Fibroblast of lung (primary cell): Measurements from ENCODE around the gene CIITA.

Source experiments
- CTCF ChIP-seq, 2 donors: IDR thresholded peaks in 1 of 2; conservative IDR thresholded peaks in 1 of 2; 1 replicate in 1 of 2; 2 replicates in 1 of 2; pipeline ENCODE4 v1.5.1; 2011 to 2012; ENCODE audit warnings: low read length in 2 of 2, control low read depth in 1 of 2, inconsistent platforms in 1 of 2, low read depth in 1 of 2, mild to moderate bottlenecking in 1 of 2
- EZH2 ChIP-seq: IDR thresholded peaks from 2 replicates; pipeline ENCODE4 v1.5.1; 2012; ENCODE audit warnings: low read length, control low read depth, mild to moderate bottlenecking; ENCODE audit errors: missing control alignments

- TF ChIP-seq CTCF (conservative IDR thresholded peaks at IDR 0.05 in 1 of 2, IDR thresholded peaks at IDR 0.05 in 1 of 2; ENCODE audit: low read depth in 1 of 2, low read length in 2 of 2): no peak
- no peak for TF ChIP-seq EZH2
These were observed 67.5 kb downstream of the CIITA start, which contains the start of gene CLEC16A for GRCh38 chr16:10944249-10945064.
